B cell (primary cell): Measurements from ENCODE around the gene JUP.

ENCODE experiments used
- EZH2 ChIP-seq: IDR thresholded peaks from 2 replicates; pipeline ENCODE4 v1.6.1; 2012; ENCODE audit warnings: borderline replicate concordance, low read depth, mild to moderate bottlenecking, moderate library complexity, low read length; ENCODE audit not compliant: insufficient read depth, poor library complexity, severe bottlenecking
- TF ChIP-seq, protein P1 (sequence below): fragments of 200-600 bp; IDR thresholded peaks from one replicate; pipeline ENCODE4 v1.8.0; 2022; ENCODE audit warnings: antibody characterized with exemption, mild to moderate bottlenecking

DNA sequence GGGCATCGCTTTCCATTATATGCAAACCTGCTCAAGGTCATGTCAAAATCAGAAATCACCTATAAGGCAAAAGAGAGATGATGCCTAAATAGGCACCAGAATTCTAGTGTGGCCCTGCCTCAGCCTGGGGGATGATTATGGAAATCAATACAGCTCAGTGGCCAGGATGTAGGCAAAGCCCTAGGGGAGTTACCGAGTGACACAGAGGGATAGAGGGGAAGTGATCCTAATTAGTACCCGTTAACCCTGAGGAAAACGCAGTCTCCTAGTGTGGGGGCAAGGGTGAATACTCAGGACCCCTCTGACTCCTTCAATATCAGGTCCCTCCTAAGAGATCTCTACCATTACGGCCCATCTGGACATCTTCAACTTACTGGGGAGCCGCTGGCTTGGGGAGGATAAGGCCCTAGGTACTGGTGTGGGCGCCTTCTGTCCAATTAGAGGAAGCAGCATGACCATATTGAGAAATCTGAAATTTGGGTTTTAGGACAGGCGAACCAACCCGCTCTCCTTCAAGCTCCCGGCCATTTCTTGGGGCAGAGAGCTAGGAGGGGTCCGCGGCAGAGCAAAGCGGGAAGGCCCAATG, 48.8 kb upstream of the JUP start:
- TF ChIP-seq, protein P1, sequence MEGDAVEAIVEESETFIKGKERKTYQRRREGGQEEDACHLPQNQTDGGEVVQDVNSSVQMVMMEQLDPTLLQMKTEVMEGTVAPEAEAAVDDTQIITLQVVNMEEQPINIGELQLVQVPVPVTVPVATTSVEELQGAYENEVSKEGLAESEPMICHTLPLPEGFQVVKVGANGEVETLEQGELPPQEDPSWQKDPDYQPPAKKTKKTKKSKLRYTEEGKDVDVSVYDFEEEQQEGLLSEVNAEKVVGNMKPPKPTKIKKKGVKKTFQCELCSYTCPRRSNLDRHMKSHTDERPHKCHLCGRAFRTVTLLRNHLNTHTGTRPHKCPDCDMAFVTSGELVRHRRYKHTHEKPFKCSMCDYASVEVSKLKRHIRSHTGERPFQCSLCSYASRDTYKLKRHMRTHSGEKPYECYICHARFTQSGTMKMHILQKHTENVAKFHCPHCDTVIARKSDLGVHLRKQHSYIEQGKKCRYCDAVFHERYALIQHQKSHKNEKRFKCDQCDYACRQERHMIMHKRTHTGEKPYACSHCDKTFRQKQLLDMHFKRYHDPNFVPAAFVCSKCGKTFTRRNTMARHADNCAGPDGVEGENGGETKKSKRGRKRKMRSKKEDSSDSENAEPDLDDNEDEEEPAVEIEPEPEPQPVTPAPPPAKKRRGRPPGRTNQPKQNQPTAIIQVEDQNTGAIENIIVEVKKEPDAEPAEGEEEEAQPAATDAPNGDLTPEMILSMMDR: no peak
- no peak for TF ChIP-seq EZH2
